Parietal lobe (tissue), 1 donor: ENCODE data around the gene CCDC191. TPM values are rescaled to one million over a fixed set of nuclear protein-coding genes. Genes with fewer than 3 reads are reported as not detected.

Experiments used
- total RNA-seq: library from RNA; depleted of rRNA; stranded (reverse); fragments of >200 nt; gene quantifications from one replicate; pipeline ENCODE4 v1.2.3, GENCODE V29; 2014

CCDC191 gene
- 9.1 TPM for total RNA-seq

GRCh38 chr3:114056130-114057010 lies at the start of gene CCDC191, which contains the start of gene QTRT2:
CCDC191 (minus strand) TSS chr3:114056526; CDS start chr3:114056466, 60 bp downstream.
QTRT2 (plus strand) TSS chr3:114056737; CDS start chr3:114065258, 8,521 bp downstream.

GRCh38 chr3:113947372-113948014 lies 108.8 kb downstream of the CCDC191 start, which contains the start of gene ZDHHC23:
ZDHHC23 (plus strand) TSS chr3:113948013; CDS start chr3:113948803, 790 bp downstream.

Other genes with a start within 250 kb of the CCDC191 start
- gene GRAMD1C, start 217.7 kb downstream of the CCDC191 start, total RNA-seq = 13.1 TPM
- 18.8 TPM for gene ZDHHC23, start 108.5 kb downstream of the CCDC191 start, total RNA-seq
- gene QTRT2, start 211 bp upstream of the CCDC191 start, total RNA-seq = 18.2 TPM
- gene DRD3, start 122.5 kb upstream of the CCDC191 start, total RNA-seq = not detected
- not detected for gene ZNF80, start 181.1 kb upstream of the CCDC191 start, total RNA-seq
- gene TIGIT, start 237.5 kb upstream of the CCDC191 start, total RNA-seq = not detected